IPS-20b (cell line): ENCODE results near the gene TMEM163.
A peak's percentile ranks its signal among the peaks of the same experiment; 100 is the strongest.
"Not testable (repeated sequence)": the region's sequence is repeated elsewhere in the genome, so short reads cannot be mapped to it uniquely, and the experiment has no call there.

ENCODE experiments used
- H3K27ac ChIP-seq: one replicate; pipeline ENCODE4 v1.5.1; 2013; ENCODE audit warnings: low read length
- H3K27me3 ChIP-seq: 2 replicates; pipeline ENCODE4 v1.6.1; 2013; ENCODE audit warnings: mild to moderate bottlenecking, low read length, inconsistent platforms; ENCODE audit not compliant: insufficient read depth
- H3K36me3 ChIP-seq: 2 replicates; pipeline ENCODE4 v1.6.1; 2013; ENCODE audit warnings: low read depth, mild to moderate bottlenecking, inconsistent platforms, low read length, moderate library complexity; ENCODE audit not compliant: insufficient read depth
- H3K4me1 ChIP-seq: 2 replicates; pipeline ENCODE4 v1.6.1; 2013; ENCODE audit warnings: mild to moderate bottlenecking, control low read depth, inconsistent platforms, low read length, moderate library complexity; ENCODE audit not compliant: insufficient read depth
- H3K4me3 ChIP-seq: 2 replicates; pipeline ENCODE4 v1.5.1; 2013; ENCODE audit warnings: mild to moderate bottlenecking, low read length, inconsistent platforms
- H3K9ac ChIP-seq: 2 replicates; pipeline ENCODE4 v1.6.1; 2013; ENCODE audit warnings: low read depth, mild to moderate bottlenecking, inconsistent platforms, low read length, moderate library complexity
- H3K9me3 ChIP-seq: 2 replicates; pipeline ENCODE4 v1.6.1; 2013; ENCODE audit warnings: mild to moderate bottlenecking, low read depth, low read length, inconsistent platforms; ENCODE audit not compliant: insufficient read depth

The TMEM163 gene

GRCh38 chr2:134599236-134599635, 119.6 kb downstream of the TMEM163 start:
- no peak overlapping the region for H3K27ac ChIP-seq
- no peak overlapping the region for H3K4me3 ChIP-seq
- H3K36me3 ChIP-seq: no peaks in the 10 kb centered on the region
- no peak overlapping the region for H3K9ac ChIP-seq
- H3K27me3 ChIP-seq: no peaks in the 10 kb centered on the region
- H3K4me1 ChIP-seq: no peaks in the 10 kb centered on the region
- no peaks in the 10 kb centered on the region for H3K9me3 ChIP-seq

GRCh38 chr2:134594399-134594798, 124.4 kb downstream of the TMEM163 start:
- Histone ChIP-seq H3K36me3 (peaks cover 3% of the 10 kb centered on the region), H3K4me3 (no peak overlapping the region), H3K9me3 (peaks cover 20% of the 10 kb centered on the region), H3K27ac (no peak overlapping the region), H3K4me1 (peaks cover 7% of the 10 kb centered on the region; the same call in 1 of the 2 replicates), H3K9ac (no peak overlapping the region), H3K27me3 (no peaks in the 10 kb centered on the region)

- Histone ChIP-seq H3K27me3 (no peaks in the 10 kb centered on the region), H3K4me3 (no peak overlapping the region), H3K4me1 (peaks cover 7% of the 10 kb centered on the region; the same call in 1 of the 2 replicates), H3K9ac (no peak overlapping the region), H3K27ac (no peak overlapping the region), H3K9me3 (peaks cover 20% of the 10 kb centered on the region), H3K36me3 (peaks cover 3% of the 10 kb centered on the region)
Measured at GRCh38 chr2:134593519-134593918, 125.3 kb downstream of the TMEM163 start.

GRCh38 chr2:134592377-134592776, 126.4 kb downstream of the TMEM163 start:
- H3K27me3 ChIP-seq: no peaks in the 10 kb centered on the region
- H3K4me3 ChIP-seq: no peak overlapping the region; the same call in 1 of the 2 replicates
- H3K36me3 ChIP-seq: peaks cover 3% of the 10 kb centered on the region
- H3K4me1 ChIP-seq: peaks cover 7% of the 10 kb centered on the region; the same call in 1 of the 2 replicates
- peaks cover 22% of the 10 kb centered on the region for H3K9me3 ChIP-seq
- H3K9ac ChIP-seq: no peak overlapping the region; the same call in 1 of the 2 replicates
- H3K27ac ChIP-seq: no peak overlapping the region

GRCh38 chr2:134591526-134591925, 127.3 kb downstream of the TMEM163 start:
- peaks cover 7% of the 10 kb centered on the region; the same call in 1 of the 2 replicates for H3K4me1 ChIP-seq
- peaks cover 3% of the 10 kb centered on the region for H3K36me3 ChIP-seq
- H3K27me3 ChIP-seq: no peaks in the 10 kb centered on the region
- H3K9me3 ChIP-seq: peaks cover 22% of the 10 kb centered on the region
- H3K9ac ChIP-seq: no peak overlapping the region
- H3K4me3 ChIP-seq: no peak overlapping the region
- H3K27ac ChIP-seq: no peak overlapping the region

GRCh38 chr2:134590679-134591078, 128.1 kb downstream of the TMEM163 start:
- Histone ChIP-seq H3K27ac (no peak overlapping the region), H3K27me3 (no peaks in the 10 kb centered on the region), H3K36me3 (peaks cover 3% of the 10 kb centered on the region), H3K9me3 (peaks cover 22% of the 10 kb centered on the region), H3K9ac (no peak overlapping the region), H3K4me3 (peak overlapping the region; percentile 15; the same call in 1 of the 2 replicates), H3K4me1 (peaks cover 7% of the 10 kb centered on the region; the same call in 1 of the 2 replicates)

- not testable (repeated sequence) for H3K4me1 ChIP-seq, H3K27ac ChIP-seq
Measured at GRCh38 chr2:134589171-134590083, 129.4 kb downstream of the TMEM163 start.

GRCh38 chr2:134588556-134588955, 130.2 kb downstream of the TMEM163 start:
- peaks cover 3% of the 10 kb centered on the region for H3K36me3 ChIP-seq
- no peak overlapping the region for H3K9ac ChIP-seq
- peaks cover 7% of the 10 kb centered on the region; the same call in 1 of the 2 replicates for H3K4me1 ChIP-seq
- H3K27ac ChIP-seq: no peak overlapping the region
- no peak overlapping the region for H3K4me3 ChIP-seq
- H3K27me3 ChIP-seq: no peaks in the 10 kb centered on the region
- peaks cover 22% of the 10 kb centered on the region for H3K9me3 ChIP-seq

More at GRCh38 chr2:134589171-134590083, 129.4 kb downstream of the TMEM163 start:
- peaks cover 22% of the 10 kb centered on the region for H3K9me3 ChIP-seq
- H3K9ac ChIP-seq, H3K4me3 ChIP-seq, H3K36me3 ChIP-seq, H3K27me3 ChIP-seq: not testable (repeated sequence)

- peaks cover 3% of the 10 kb centered on the region for H3K36me3 ChIP-seq
- no peaks in the 10 kb centered on the region for H3K4me1 ChIP-seq
- H3K4me3 ChIP-seq: no peak overlapping the region
- no peak overlapping the region for H3K9ac ChIP-seq
- H3K27me3 ChIP-seq: no peaks in the 10 kb centered on the region
- no peak overlapping the region for H3K27ac ChIP-seq
- peaks cover 17% of the 10 kb centered on the region for H3K9me3 ChIP-seq
Measured at GRCh38 chr2:134586326-134586965, 132.4 kb downstream of the TMEM163 start.

GRCh38 chr2:134583997-134584520, 134.7 kb downstream of the TMEM163 start:
- H3K4me3 ChIP-seq: no peak overlapping the region
- no peaks in the 10 kb centered on the region for H3K4me1 ChIP-seq
- no peak overlapping the region for H3K27ac ChIP-seq
- H3K36me3 ChIP-seq: no peaks in the 10 kb centered on the region
- H3K27me3 ChIP-seq: no peaks in the 10 kb centered on the region
- H3K9ac ChIP-seq: no peak overlapping the region
- peaks cover 2% of the 10 kb centered on the region; the same call in 1 of the 2 replicates for H3K9me3 ChIP-seq

GRCh38 chr2:134583462-134583861, 135.3 kb downstream of the TMEM163 start:
- H3K4me3 ChIP-seq: no peak overlapping the region

More at GRCh38 chr2:134583462-134583861, 135.3 kb downstream of the TMEM163 start:
- Histone ChIP-seq H3K9me3 (peaks cover 2% of the 10 kb centered on the region; the same call in 1 of the 2 replicates), H3K27ac (no peak overlapping the region), H3K9ac (no peak overlapping the region), H3K27me3 (no peaks in the 10 kb centered on the region), H3K4me1 (no peaks in the 10 kb centered on the region), H3K36me3 (no peaks in the 10 kb centered on the region)
